ENCODE results near the gene SCUBE1. TPM values are rescaled to one million over a fixed set of nuclear protein-coding genes. Genes with fewer than 3 reads are reported as not detected.

The SCUBE1 gene
- total and polyA plus RNA-seq, 4 donors = 1.6 to 7.9 (median 5.0) TPM

- H3K4me3 ChIP-seq = no peak overlapping the region
- ATAC-seq (ENCODE audit: insufficient read depth, low FRiP score) = no peak
- H3K36me3 ChIP-seq (ENCODE audit: control insufficient read depth in 4 of 4, insufficient read depth in 4 of 4, low read length in 4 of 4) = no peaks in the 10 kb centered on the region
- no peak for TF ChIP-seq CTCF (IDR thresholded peaks at IDR 0.05; ENCODE audit: control extremely low read depth, extremely low read depth)
- H3K9me3 ChIP-seq (ENCODE audit: control insufficient read depth in 4 of 4, insufficient read depth in 3 of 4, low read length in 3 of 4) = peaks cover 0 to under 1% (median 0%) of the 10 kb centered on the region in 4 donors
- no peaks in the 10 kb centered on the region for H3K27me3 ChIP-seq (ENCODE audit: control insufficient read depth in 3 of 3, insufficient read depth in 3 of 3, low read length in 2 of 3)
- H3K27ac ChIP-seq (ENCODE audit: low read depth in 1 of 2, low read length in 1 of 2) = no peak overlapping the region
- DNase-seq = no peak
- WGBS, 2 donors = 93% methylated on average over 12 of the region's 12 CpGs
- no peak overlapping the region for H3K9ac ChIP-seq (ENCODE audit: insufficient read depth in 1 of 2, low read length in 2 of 2)
- H3K4me1 ChIP-seq (ENCODE audit: control insufficient read depth in 5 of 5, insufficient read depth in 5 of 5, low read length in 5 of 5) = peaks cover 0 to 29% (median 10%) of the 10 kb centered on the region in 5 donors
These were observed 99.8 kb downstream of the SCUBE1 start for GRCh38 chr22:43243324-43243723.

- H3K27ac ChIP-seq (ENCODE audit: low read depth in 1 of 2, low read length in 1 of 2) = no peak overlapping the region
These were observed 100.5 kb downstream of the SCUBE1 start for GRCh38 chr22:43242627-43243026.

DNA sequence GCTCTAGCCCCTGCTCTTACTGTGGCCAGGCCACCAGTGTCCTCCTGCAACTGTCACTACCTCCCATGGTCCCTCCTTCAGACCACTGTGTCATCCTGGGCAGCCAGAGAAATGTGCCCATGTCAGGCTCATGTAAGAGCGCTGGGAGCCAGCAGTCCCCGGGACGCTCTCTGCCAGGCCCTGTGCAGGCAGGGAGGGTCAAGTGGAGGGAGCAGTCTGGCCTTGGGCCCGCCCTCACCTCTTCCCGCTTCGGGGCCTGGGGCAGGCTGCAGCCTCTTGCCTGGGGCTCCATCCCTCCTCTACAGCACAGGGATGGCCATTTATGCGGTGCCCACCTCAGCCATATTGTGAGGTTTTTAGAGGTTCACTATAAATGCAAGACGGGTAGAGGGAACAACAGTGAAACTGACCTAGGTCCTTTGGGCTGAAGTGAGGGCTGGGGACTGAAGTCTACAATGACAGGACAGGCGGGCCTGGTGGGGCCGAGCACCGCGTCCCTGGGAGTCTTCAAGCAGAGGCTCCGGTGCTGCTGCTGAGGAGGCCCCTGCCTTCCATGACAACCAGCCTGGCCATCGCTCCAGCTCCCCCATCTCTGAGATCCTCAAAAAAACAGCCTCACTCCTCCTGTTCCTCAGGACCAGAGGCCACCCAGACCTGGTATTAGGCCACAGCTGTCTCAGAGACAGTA is 101.3 kb downstream of the SCUBE1 start:
- Histone ChIP-seq H3K9me3 (ENCODE audit: control insufficient read depth in 4 of 4, insufficient read depth in 3 of 4, low read length in 3 of 4) (no peaks in the 10 kb centered on the region), H3K4me3 (no peak overlapping the region), H3K4me1 (ENCODE audit: control insufficient read depth in 5 of 5, insufficient read depth in 5 of 5, low read length in 5 of 5) (peaks cover 0 to 43% (median 13%) of the 10 kb centered on the region in 5 donors), H3K27me3 (ENCODE audit: control insufficient read depth in 3 of 3, insufficient read depth in 3 of 3, low read length in 2 of 3) (no peaks in the 10 kb centered on the region), H3K27ac (ENCODE audit: low read depth in 1 of 2, low read length in 1 of 2) (no peak overlapping the region), H3K36me3 (ENCODE audit: control insufficient read depth in 4 of 4, insufficient read depth in 4 of 4, low read length in 4 of 4) (no peaks in the 10 kb centered on the region), H3K9ac (ENCODE audit: insufficient read depth in 1 of 2, low read length in 2 of 2) (no peak overlapping the region)
- 88 to 89% methylated on average over 14 of the region's 14 CpGs for WGBS, 2 donors
- no peak for TF ChIP-seq CTCF (IDR thresholded peaks at IDR 0.05; ENCODE audit: control extremely low read depth, extremely low read depth)
- ATAC-seq (ENCODE audit: insufficient read depth, low FRiP score) (no peak), DNase-seq (no peak)

More at GRCh38 chr22:43242627-43243026, 100.5 kb downstream of the SCUBE1 start:
- Histone ChIP-seq H3K9me3 (ENCODE audit: control insufficient read depth in 4 of 4, insufficient read depth in 3 of 4, low read length in 3 of 4) (no peaks in the 10 kb centered on the region), H3K27me3 (ENCODE audit: control insufficient read depth in 3 of 3, insufficient read depth in 3 of 3, low read length in 2 of 3) (no peaks in the 10 kb centered on the region), H3K4me3 (no peak overlapping the region), H3K4me1 (ENCODE audit: control insufficient read depth in 5 of 5, insufficient read depth in 5 of 5, low read length in 5 of 5) (peaks cover 0 to 35% (median 13%) of the 10 kb centered on the region in 5 donors), H3K36me3 (ENCODE audit: control insufficient read depth in 4 of 4, insufficient read depth in 4 of 4, low read length in 4 of 4) (no peaks in the 10 kb centered on the region), H3K9ac (ENCODE audit: insufficient read depth in 1 of 2, low read length in 2 of 2) (no peak overlapping the region)
- no peak for TF ChIP-seq CTCF (IDR thresholded peaks at IDR 0.05; ENCODE audit: control extremely low read depth, extremely low read depth)
- ATAC-seq (ENCODE audit: insufficient read depth, low FRiP score) (no peak), DNase-seq (no peak)
- WGBS, 2 donors = 94 to 96% methylated on average over 6 of the region's 6 CpGs
